ENCODE data around the gene HENMT1.
"Not testable (repeated sequence)": the region's sequence is repeated elsewhere in the genome, so short reads cannot be mapped to it uniquely, and the experiment has no call there.

HENMT1 gene

GRCh38 chr1:108643492-108644335 lies 17.2 kb downstream of the HENMT1 start:
- no peak overlapping the region for H3K4me3 ChIP-seq (ENCODE audit: low read length)
- peak; percentile 30 for DNase-seq (ENCODE audit: low read depth)
- peak; percentile 61 for TF ChIP-seq CTCF (conservative IDR thresholded peaks at IDR 0.05; ENCODE audit: low read depth, low read length)

- H3K4me3 ChIP-seq (ENCODE audit: low read length); DNase-seq (ENCODE audit: low read depth): not testable (repeated sequence)
Measured at GRCh38 chr1:108640863-108641262, 20.0 kb downstream of the HENMT1 start.

GRCh38 chr1:108639899-108640560 lies 20.9 kb downstream of the HENMT1 start:
- TF ChIP-seq CTCF (conservative IDR thresholded peaks at IDR 0.05; ENCODE audit: low read depth, low read length): no peak
- DNase-seq (ENCODE audit: low read depth): no peak
- no peak overlapping the region for H3K4me3 ChIP-seq (ENCODE audit: low read length)

GRCh38 chr1:108636876-108637275 lies 24.0 kb downstream of the HENMT1 start:
- no peak overlapping the region for H3K4me3 ChIP-seq (ENCODE audit: low read length)
- no peak for TF ChIP-seq CTCF (conservative IDR thresholded peaks at IDR 0.05; ENCODE audit: low read depth, low read length)
- no peak for DNase-seq (ENCODE audit: low read depth)

GRCh38 chr1:108634521-108634920 lies 26.4 kb downstream of the HENMT1 start:
- no peak for DNase-seq (ENCODE audit: low read depth)
- TF ChIP-seq CTCF (conservative IDR thresholded peaks at IDR 0.05; ENCODE audit: low read depth, low read length): no peak
- H3K4me3 ChIP-seq (ENCODE audit: low read length): no peak overlapping the region

GRCh38 chr1:108628665-108629064 lies 32.2 kb downstream of the HENMT1 start:
- TF ChIP-seq CTCF (conservative IDR thresholded peaks at IDR 0.05; ENCODE audit: low read depth, low read length): no peak
- DNase-seq (ENCODE audit: low read depth): no peak
- H3K4me3 ChIP-seq (ENCODE audit: low read length): no peak overlapping the region

- no peak for TF ChIP-seq CTCF (conservative IDR thresholded peaks at IDR 0.05; ENCODE audit: low read depth, low read length)
- DNase-seq (ENCODE audit: low read depth): no peak
- no peak overlapping the region for H3K4me3 ChIP-seq (ENCODE audit: low read length)
Measured at GRCh38 chr1:108627951-108628350, 32.9 kb downstream of the HENMT1 start.
